Globus pallidus (tissue), 1 donor: ENCODE results near the gene SULT1A1.
"Not testable (repeated sequence)": the region's sequence is repeated elsewhere in the genome, so short reads cannot be mapped to it uniquely, and the experiment has no call there.

ENCODE experiments used
- DNase-seq: peaks from one replicate; pipeline ENCODE4 v3.0.0-alpha.2; 2015; ENCODE audit warnings: low spot score

The SULT1A1 gene

DNA sequence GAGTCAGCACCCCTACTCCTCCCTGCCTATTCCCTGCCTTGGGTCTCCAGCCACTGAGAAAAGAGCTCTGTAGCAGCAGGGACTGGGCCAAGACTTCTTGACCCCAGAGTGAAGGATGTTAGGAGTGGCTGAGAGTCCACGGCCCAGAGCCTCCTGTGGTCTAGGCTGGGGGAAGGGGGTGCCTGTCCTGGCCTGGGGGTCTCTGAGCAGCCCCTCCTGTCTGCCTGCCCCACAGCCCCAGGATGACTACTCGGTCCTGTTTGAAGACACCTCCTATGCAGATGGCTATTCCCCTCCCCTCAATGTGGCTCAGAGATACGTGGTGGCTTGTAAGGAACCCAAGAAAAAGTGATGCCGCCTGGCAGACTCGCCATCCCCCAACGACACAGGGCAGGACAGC lies 18.5 kb downstream of the SULT1A1 start:
- no peak for DNase-seq

DNA sequence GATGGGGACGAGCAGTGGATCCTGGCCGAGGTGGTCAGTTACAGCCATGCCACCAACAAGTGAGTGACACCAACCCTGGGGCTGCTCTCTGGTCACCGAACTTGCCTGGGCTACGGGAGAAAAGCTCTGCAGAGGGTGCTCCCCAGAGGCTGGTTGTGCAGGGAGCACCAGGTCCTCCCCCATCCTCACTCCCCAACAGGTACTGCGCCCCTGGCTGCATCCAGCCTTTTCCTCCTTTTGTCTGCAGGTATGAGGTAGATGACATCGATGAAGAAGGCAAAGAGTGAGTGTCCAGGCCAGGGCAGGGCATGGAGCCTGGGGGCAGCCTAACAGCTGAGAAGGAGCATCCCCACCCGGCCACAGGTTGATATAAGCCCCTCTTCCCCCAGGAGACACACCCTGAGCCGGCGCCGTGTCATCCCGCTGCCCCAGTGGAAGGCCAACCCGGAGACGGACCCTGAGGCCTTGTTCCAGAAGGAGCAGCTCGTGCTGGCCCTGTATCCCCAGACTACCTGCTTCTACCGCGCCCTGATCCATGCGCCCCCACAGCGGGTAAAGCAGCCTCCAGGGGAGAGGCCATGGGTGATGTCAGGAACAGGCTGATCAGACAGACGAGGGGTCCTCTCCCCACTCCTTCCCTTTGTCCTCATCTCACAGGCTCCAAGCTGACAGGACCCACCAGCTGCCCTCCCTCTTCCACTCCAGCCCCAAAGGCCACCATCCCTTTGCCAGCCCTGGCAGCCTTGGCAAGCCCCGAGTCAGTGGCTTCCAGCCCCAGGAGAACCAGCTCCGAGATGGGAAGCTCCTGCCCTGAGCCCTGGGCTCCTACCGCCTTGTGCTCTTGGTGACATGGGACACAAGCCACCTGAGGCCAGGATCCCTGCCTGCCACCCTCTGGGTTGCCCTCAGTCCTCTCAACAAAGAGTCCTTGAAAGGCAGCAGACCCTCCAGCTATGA lies 19.2 kb downstream of the SULT1A1 start:
- no peak for DNase-seq

DNA sequence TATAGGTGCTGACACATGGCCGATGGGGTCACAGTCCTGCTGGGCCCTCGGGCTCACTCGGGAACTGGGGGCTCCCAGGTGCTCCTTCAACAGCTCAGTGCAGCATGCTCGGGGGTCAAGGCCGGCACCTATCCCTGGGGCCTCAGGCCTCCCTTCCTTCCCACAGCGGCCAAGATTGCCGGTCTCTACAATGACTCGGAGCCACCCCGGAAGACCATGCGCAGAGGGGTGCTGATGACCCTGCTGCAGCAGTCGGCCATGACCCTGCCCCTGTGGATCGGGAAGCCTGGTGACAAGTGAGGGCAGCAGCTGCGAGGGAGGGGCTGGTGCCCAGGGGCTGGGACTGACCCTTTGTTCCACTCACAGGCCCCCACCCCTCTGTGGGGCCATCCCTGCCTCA lies 19.9 kb downstream of the SULT1A1 start:
- DNase-seq = no peak

DNA sequence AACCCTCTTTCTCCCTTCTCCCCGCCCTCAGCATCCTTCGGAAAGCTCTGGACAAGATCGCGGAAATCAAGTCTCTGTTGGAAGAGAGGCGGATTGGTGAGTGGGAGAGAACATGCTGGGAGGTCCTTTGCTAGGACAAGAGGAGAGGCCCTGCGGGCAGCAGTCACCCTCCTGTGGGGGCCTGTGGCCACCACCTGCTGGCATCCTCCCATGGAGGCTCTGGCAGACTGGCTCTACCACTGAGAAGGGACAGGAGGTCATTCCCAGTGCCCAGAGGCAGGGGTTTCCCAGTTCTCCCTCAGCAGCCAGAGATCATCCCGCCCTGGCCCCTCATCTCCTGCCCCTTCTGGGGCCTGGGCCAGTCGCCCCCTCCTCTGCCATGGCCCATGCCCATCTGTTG lies 20.8 kb downstream of the SULT1A1 start:
- no peak for DNase-seq

DNA sequence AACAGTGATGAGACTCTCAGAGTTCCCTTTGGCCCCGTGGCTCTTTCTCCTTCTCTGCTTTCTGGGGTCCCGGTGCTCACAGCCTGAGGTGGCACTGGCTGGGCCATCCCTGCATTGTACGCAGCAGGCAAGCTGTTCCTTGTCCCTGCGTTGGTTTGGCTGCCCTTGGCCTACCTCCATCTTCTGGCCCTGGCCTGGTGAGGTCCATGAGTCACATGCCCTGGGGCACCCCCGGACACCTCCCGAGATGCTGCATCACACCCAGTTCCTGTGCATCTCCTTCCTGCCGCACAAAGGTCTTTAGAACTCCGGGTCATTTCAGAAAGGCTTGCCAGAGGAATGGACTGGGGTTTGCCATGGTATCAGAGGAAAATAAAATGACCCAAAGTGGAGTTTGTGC lies 22.5 kb downstream of the SULT1A1 start:
- no peak for DNase-seq

DNA sequence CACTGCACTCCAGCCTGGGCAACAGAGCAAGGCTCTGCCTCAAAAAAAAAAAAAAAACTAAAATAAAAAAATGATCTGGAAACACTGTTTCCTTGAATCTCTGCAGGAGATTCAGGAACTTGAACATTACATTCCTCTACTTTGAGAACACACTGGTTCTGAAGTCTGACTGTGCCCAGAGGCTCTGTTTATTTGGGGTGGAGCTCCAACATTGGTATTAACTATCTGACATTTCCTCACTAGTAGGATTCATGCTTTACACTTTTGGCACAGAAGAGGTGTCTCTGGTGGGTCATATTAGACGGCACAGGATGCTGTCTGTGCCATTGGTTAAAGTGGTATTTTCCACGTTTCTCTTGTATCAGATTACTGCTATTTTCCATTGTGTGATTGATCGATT lies 23.4 kb downstream of the SULT1A1 start:
- no peak for DNase-seq

DNA sequence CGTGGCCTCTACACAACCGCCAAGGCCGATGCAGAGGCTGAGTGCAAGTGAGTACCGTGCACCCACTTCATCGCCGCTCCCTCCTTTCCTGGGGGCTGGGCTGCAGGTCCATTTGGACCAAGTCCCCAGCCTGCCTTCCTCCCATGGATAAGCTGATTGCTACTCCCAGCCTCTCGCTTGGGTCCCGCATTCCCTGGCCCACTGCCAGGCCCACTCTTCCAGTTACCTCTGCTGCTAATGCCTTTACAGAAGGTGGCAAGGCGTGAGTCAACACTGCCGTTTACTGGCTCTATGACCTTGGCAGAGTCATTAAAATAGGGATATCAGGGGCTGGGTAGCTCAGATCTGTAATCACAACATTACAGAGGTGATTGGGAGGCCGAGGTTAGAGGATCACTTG lies 24.2 kb downstream of the SULT1A1 start:
- no peak for DNase-seq

DNA sequence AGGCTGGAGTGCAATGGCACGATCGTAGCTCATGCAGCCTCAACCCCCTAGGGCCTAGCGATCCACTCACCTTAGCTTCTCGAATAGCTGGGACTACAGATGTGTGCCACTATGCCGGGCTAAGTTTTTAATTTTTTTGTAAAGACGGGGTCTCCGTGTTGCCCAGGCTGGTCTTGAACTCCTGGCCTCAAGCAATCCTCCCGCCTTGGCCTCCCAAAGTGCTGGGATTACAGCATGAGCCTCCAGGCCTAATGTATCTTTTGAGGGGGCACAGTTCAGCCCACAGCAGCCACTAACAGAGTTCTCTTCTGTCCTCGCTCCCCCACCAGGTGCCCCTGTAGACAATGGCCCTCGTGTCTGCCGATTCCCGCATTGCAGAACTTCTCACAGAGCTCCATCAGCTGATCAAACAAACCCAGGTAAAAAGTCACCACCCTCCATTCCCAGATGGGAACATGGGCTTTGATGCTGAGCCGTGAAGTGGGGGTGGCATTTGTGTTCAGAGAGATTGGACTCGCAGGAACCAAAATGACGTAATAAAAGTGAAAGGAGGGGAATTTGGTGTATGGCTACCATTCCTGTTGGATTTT lies 29.0 kb downstream of the SULT1A1 start:
- no peak for DNase-seq

DNA sequence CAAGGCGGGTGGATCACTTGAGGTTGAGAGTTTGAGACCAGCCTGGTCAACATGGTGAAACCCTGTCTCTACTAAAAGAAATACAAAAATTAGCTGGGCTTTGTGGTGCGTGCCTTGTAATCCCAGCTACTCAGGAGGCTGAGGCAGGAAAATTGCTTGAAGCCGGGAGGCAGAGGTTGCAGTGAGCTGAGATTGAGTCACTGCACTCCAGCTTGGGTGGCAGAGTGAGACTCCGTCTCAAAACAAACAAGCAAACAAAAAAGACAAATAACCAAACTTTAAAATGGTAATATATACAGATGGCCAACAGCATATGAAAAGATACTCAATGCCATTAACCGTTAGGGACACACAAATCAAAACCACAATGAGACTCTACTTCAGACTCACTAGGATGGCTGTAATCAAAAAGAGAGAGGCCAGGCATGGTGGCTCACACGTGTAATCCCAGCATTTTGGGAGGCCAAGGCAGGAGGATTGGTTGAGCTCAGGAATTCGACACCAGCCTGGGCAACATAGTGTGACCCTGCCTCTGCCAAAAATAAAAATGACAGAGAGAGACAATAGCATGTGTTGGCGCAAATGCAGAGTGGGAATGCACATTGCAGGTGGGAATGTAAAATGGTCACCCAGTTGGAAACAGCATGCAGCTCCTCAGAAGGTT lies 34.3 kb downstream of the SULT1A1 start:
- no peak for DNase-seq

DNA sequence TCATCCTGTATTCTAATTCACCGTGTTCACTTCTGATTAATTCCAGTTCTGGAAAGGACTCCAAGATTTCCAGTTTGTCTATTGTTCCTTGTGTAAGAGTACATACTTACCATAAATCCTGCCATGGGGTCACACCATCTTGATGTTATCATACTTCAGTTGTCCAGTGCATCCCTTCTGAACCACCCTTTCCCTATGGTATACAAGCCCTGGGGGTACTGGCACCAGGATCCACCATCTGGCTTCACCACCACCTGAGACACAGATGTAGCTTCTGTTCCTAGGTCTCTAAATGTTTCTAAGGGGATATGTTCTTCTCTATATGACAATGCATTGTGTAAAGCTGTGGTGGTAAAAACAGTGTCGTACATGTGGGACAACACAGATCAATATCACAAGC lies 34.9 kb downstream of the SULT1A1 start:
- DNase-seq = no peak

DNA sequence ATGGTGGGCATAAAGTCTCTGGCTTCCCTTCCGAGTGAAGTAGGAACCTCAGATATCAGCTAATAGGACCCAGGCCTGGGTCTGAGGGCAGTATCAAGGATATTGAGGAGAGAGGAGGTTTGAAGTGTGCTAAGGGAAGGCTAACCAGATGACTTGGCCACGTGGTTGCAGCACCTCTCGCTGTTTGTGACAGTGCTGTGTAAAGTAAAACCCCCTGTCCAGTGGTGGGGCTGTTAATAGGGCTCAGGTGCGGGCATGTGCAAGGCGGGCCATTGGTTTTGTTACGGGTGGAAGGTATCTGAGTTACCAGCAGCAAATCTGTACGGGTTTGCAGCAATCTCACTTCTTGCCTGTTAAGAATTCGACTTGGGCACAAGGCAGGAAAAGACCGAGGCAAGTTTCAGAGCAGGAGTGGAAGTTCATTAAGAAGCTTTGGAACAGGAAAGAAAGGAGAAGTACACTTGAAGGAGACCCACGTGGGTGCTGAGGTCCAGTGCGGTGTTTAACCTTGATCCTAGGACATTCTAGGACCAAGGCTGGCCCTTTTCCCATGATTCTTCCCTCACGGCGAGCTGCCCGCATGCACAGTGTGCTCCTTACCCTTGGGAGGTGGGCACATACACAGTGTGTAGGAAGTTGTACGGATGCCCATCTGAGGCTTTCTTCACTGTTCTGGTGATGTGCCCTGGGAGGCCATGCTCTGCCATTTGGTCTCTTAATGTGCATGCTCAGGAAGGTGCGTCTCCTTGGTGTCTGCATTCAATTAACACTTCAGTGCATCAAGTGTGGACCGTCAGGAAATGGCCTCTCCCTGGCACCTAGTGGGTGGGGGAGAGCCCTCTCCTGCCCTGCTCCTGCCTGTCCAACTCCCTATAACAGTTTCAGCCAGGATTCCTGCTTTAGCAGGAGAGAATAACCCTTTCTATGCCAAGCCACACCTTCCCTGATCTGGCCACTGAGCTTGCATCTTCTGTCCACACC lies 35.8 kb downstream of the SULT1A1 start:
- DNase-seq = no peak

DNA sequence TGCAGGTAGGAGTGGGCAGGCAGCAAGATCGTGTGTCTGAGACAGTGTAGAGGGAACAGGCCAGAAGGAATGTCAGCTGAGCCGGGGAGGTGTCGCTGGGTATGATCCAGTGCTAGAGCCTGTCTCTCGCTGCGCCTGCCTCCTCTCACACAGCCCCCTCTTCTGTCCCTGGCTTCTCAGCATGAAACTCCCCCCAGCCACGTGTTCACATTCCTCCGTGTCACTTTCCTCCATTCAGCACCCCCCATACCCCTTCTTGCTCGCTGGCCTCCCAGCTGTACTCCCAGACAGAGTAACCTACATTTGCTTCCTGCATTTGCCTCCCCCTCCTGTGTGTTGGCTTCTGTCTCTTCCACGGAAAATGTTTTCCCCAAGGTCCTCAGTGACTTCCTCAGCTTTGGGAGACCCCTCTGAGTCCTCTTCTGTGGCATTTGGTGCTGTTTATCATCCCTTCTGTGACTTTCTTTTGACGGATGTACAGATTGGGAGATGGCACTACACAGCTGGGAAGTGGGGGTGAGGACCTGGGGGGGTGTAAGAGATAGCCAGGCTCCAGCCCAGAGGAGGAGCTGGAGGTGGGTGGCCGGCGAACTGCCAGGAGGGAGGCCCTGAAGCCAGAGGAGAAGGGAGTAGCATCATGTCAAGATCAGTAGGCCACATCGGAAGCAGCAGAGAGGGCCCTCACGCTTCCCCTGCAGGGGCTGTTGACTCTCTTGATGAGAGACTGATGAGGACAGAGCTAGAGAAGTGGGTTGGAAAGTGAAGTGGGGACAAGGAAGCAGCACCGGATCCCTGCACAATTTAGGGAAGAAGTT lies 36.9 kb downstream of the SULT1A1 start:
- no peak for DNase-seq

DNA sequence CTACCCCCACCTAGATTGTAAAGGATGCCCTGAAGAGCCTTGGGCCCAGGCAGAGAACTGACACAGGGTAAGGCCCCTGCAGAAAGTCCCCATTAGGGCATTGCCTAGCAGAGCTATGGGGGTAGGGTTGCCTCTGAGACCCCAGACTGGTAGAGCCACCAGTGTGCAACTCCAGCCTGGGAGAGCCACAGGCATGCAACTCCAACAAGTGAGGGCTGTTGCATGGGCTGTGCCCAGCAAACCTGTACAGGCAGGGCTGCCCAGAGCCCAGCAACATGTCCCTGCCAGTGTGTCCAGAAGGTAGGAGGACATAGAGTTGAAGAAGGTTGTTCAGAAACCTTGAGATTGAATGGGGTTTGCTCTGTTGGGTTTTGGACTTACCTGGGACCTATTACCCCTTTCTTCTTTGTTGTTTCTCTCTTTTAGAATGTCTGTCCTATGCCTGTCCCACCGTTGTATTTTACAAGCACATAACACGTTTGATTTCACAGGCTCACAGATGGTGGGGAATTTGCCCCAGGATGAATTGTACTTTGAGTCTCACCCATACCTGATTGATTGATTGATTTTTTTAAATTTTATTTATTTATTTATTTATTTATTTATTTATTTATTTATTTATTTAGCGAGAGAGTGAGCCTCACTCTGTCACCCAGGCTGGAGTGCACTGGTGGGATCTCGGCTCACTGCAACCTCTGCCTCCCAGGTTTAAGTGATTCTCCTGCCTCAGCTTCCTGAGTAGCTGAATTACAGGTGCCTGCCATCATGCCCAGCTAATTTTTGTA lies 39.7 kb downstream of the SULT1A1 start:
- DNase-seq = no peak

DNA sequence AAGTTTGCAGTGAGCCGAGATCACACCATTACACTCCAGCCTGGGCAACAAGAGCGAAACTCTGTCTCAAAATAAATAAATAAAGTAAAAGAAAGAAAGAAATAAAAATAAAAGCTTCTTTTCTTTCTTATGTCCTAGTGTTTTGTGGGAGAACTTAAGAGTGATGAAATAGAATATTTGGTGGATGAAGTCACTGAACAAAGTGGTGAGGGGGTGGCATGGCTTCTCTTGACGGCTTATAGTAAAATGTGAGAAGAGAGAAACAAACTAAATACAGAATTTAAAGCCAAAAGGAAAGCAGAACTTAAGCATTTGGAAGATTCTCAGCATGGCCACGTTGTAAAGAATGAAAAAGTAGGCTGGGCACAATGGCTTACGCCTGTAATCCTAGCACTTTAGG lies 40.8 kb downstream of the SULT1A1 start:
- no peak for DNase-seq

DNA sequence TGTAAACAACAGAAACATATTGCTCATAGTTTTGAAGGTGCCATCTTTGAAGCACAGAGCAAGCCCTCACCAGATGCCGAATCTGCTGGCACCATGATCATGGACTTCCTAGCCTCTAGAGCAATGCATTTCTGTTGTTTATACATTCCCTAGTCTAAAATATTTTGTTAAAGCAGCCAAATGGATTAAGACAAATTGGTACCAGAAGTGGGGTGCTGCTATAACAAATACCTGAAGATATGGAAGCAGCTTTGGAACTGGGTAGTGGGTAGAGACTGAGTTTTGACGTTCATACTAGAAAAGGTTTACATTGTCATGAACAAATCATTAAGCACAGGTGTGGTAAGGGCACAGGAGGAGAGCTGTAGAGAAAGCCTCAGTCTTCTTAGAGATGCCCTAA lies 42.6 kb downstream of the SULT1A1 start:
- no peak for DNase-seq

DNA sequence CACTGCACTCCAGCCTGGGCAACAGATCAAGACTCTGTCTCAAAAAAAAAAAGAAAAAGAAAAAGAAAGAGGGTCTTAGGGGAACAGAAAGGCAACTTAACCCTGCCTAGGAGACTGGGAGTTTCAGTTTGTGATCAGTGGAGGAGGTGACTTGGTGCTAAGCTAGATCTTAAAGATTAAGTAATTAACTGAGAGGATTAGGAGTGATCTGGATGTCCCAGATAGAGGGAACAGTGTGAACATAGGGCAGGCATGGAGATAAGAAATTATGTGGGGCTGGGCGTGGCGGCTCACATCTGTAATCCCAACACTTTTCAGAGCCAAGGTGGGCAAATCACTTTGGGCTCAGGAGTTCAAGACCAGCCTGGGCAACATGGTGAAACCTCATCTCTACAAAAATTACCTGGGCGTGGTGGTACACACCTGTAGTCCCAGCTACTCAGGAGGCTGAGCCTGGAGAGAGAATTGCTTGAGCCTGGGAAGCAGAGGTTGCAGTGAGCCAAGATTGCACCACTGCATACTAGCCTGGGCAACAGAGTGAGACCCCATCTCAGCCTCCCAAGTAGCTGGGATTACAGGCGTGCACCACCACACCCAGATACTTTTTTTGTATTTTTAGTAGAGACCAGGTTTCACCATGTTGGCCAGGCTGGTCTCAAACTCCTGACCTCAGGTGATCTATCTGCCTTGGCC lies 43.5 kb downstream of the SULT1A1 start:
- not testable (repeated sequence) for DNase-seq

DNA sequence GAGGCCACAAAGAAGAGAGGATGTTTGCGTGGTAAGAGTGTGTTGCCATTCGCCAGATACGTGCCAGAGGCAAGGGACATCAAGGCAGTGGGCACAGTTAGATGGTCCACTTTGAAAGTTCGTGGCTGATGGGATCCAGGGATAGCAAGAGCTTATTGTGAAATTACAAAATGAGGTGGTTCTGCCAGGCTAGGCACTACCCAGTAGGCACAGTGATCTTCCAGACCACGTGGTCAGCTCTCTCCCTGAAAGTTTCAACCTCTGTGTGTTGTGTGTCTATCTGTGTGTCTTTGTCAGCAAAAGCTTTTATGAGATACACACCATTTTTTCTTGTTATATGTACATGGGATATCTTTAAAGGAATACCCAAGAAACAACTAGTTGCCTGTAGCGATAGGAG lies 46.6 kb downstream of the SULT1A1 start:
- no peak for DNase-seq

DNA sequence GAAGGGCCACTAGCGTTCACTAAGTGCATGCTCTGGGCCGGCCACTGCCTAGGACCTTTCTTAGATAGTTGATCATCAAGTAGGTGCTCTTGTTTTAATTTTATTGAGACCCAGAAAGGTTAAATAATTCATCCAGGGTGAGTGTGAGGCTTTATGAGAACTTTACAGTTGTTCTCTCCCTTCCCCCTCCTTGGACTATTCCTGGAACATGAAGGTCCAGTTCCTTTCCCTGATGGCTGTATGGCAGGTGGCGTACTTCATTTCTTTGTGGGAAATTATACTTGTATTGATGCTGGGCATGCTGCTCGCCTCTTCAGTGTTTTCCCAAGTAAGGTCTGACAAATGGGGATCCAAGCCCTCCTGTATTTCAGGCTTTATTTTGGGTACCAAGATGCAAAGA lies 47.6 kb downstream of the SULT1A1 start:
- no peak for DNase-seq

DNA sequence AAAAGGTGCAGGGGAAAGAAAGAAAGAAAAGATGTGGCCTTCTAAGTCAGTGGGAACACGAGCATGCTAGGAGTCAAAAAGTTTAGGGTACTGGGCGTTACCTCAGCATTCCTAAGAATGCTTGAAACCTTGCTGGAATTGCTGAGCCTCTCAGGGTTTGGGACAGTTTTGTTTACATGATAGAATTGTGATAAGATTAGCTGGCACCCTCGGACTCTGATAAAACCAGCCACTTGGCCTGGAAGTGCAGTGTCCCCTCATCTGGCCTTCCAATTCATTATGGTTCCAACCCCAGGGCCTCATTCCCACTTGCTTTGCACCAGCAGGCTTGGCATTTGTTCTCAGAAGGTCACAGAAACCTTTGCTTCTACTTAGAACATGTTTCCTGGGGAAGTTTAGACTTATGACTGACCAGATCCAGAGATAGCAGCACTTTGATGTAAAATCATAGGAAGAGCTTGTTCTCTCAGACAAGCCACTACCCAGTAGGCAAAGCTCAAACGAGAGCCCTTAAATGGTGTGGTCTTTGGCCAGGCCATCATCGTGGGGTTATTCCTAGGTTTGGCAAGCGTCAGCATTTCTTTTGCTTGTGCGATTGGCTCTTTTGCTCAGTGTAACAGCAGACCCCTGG lies 48.2 kb downstream of the SULT1A1 start:
- no peak for DNase-seq
